ENCODE results near the gene CENPN.
A peak's percentile ranks its signal among the peaks of the same experiment; 100 is the strongest.

Gene CENPN

DNA sequence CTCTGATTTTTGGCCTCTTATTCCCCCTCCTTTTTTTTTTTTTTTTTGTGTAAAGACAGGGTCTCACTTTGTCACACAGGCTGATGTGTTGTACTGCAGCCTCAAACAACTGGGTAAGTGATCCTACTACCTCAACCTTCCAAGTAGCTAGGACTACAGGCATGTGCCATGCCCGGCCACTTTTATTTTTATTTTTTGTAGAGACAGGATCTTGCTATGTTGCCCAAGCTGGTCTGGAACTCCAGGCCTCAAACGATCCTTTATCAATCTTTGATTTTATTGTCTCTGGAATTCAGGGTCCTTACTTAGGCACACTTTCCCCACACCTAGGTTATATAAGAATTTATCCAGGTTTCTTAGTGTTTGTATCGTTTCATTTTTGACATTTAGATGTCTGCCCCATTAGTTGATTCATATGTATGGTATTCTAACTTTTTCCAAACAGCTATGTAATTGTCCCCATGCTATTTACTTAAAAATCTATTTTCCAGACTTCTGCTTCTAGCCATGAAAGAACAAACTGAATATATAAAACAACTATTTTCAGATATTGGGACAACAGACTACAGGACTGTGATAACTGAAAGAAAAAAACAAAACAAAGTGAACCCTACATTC lies 14.2 kb upstream of the CENPN start:
- no peak for DNase-seq

DNA sequence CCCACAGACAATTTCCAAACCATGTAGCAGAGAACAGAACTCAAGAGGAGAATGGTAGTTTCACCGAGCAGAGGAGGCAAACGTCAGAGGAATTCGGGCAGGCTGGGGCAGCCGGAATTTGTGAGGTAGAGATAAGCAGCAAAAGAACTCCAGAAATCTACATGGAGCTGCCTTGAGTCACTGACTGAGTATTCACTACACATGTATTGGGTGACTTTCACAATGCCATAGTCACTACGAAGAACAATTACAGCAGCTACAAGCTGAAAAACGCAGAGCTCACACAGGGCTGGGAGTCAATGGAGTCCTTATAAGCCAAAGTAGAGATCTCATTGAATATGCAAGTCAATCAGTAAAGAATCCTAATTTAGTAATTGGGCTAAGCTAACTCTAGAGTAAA lies 13.7 kb upstream of the CENPN start:
- peak; percentile 83 for DNase-seq

DNA sequence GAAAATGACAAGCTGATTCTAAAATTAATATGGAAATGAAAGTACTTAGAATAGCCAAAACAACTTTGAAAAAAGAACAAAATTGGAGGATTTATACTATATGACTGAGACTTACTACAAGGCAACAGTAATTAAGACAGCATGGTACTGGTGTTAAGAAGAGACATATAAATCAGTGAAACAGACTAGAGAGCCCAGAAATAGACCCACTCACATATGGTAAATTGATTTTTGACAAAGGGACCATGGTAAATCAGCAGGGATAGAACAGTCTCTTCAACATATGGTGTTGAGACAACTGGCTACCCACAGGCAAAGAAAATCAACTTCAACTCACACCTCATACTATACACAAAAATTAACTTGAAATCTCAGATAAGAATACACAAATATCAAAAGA lies 13.2 kb upstream of the CENPN start:
- DNase-seq: no peak

DNA sequence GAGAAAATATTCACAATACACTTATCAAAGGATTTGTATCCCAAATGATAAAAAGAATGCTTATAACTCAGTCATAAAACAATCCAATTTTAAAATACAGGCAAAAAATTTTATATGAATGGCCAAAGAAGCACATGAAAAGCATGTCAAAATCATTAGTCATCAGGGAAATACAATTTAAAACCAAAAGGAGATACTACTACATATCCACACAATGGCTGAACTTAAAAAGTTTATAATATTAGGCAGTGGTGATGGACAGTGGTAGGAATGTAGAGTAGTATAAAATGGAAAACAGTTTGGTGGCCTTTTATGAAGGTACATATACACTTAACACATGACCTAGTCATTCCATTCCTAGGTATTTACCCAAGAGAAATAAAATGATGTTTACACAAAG lies 12.6 kb upstream of the CENPN start:
- DNase-seq: no peak

DNA sequence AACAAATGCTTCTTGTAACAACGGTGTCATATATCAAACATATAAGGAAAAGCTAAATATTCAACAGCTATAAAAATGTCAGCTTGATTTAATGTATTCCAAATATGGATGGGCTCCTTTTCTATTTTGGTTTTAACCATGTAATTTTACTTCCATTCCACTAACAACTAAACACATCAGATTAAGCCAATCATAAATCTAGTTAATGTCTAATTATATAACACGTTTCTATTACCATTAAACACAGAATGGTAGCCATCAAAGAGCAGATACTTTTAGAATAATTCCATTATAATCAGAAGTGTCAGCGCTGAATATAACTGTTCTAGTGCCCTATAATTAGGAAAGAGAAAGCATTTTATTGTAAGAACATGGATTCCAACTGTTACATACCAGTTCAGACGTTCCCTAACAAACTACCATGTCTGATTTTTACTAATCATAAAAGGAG lies 10.3 kb upstream of the CENPN start:
- no peak for DNase-seq

DNA sequence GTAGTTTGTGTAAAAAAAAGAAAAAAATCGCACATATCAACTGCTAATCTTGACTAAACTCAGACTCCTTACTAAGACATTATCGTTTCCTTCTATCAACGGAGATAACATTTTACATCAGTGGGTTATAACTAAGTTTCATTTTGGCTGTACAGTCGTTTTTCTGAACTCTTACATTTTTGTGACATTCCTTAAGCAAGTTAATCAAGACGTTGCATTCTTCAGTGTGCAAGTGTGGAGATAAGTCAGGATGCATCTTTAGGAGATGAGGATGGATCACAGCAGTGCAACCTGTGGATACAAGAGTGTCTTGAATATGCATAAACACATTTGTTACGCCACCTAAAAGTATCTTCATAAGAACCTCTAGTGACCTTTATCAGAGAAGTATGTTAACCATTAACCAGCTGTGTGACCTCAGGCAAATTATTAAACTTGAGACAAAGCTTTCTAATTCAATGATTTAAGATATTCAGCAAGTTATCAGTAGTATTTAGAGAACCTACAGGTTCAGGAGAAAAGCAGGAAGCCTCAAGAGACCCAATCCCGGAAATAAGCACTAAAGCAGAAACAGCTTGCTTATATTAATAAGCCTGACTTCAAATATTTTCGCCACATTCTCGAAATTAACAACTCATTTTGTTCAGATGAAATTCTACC lies 9.7 kb upstream of the CENPN start:
- DNase-seq: peak; percentile 14

DNA sequence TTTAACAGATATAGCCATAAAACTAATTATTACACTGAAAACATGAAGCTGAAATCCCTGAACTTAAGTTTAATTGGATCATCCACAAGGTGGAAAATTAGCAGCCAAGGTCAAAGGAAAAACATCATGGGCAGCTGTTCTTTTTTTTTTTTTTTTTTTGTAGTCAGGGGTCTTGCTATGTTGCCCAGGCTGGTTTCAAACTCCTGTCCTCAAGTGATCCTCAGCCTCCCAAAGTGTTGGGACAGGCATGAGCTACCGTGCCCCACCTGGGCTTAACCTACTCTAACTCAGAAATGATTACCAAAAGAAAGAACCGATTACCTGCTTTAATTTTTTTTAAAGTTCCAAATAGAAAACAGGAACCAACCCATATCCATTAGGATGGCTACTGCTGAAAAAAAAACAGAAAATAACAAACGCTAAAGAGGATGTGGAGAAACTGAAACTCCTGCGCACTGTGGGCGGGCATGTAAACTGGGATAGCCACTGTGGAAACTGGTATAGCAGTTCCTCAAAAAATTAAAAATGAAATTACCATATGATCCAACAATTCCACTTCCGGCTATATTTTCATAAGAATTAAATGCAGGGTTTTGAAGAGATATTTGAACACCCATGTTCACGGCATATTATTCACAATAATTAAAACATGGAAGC lies 8.9 kb upstream of the CENPN start:
- no peak for DNase-seq

DNA sequence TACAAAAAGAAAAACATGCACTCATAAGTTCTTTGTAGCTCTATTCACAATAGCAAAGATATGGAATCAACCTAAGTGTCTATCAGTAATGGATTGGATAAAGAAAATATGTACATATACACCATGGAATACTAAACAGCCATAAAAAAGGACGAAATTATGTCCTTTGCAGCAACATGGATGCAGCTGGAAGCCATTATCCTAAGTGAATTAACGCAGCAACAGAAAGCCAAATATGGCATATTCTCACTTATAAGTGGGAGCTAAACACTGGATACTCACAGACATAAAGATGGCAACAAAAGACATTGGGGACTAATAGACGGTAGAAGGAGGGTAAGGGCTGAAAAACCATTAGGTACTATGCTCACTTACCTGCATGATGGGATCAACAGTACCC lies 6.1 kb upstream of the CENPN start:
- no peak for DNase-seq

DNA sequence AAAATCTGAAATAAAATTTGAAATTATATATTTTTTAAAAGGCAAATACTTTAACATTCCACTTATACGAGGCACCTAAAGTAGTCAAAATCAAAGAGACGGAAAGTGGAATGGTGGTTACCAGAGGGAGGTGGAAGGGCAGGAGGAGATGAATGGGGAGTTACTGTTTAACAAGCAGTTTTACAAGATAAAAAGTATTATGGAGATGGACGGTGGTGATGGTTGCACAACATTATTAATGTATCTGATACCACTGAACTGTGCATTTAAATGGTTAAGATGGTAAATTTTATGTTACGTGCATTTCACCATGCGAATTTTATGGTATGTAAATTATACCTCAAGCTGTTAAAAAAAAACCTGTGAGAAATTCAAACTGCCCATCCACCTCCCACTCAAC lies 5.7 kb upstream of the CENPN start:
- no peak for DNase-seq

DNA sequence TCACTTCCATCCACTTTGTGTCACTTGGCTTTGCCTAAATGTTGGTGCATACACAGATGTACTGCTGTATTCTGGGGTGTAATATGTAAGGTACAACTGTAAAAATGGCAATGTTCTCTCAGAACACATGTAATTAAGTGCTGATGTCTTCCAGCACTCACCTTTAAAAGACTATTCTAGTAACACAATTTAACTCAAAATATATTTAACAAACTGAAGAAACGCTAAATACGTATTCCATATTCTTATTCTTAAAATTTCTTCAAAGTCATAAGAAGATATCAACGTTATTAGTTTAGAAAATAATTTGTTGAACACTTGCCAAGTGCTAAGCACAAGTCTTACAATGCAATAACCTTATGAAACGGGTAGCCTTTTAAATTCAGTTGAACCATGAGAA lies 4.0 kb upstream of the CENPN start:
- no peak for DNase-seq

DNA sequence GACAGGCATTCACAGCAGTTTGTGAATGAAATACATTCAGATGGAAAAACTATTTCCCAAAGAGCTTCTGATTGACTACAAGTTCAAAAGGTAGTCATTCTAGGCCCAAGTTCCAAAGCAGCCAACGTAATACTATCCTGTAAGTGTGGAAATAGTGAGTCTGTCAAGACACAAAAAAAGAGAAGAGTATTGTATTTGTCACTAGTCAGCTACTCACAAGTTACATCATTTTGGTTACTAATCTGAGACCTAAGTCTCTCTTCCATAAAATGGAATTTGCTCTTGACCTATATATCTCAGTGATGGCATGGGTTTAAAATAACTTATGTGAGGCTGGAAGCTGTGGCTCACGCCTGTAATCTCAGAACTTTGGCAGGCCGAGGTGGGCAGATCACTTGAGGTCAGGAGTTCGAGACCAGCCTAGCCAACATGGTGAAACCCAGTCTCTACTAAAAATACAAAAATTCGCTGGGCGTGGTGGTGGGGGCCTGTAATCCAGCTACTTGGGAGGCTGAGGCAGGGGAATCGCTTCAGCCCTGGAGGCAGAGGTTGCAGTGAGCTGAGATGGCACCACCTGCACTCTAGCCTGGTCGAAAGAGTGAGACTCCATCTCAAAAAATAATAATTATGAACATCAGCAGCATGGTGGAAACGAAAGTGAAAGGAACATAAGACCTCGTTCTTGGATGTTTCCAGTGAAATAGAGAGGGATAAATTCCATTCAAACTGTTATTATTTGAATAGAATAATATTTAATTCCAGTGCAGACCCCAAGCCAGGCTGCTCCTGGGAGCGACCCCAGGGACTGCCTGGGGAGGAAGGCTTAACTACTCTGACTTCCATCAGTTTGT lies 3.2 kb upstream of the CENPN start:
- DNase-seq: peak; percentile 66

DNA sequence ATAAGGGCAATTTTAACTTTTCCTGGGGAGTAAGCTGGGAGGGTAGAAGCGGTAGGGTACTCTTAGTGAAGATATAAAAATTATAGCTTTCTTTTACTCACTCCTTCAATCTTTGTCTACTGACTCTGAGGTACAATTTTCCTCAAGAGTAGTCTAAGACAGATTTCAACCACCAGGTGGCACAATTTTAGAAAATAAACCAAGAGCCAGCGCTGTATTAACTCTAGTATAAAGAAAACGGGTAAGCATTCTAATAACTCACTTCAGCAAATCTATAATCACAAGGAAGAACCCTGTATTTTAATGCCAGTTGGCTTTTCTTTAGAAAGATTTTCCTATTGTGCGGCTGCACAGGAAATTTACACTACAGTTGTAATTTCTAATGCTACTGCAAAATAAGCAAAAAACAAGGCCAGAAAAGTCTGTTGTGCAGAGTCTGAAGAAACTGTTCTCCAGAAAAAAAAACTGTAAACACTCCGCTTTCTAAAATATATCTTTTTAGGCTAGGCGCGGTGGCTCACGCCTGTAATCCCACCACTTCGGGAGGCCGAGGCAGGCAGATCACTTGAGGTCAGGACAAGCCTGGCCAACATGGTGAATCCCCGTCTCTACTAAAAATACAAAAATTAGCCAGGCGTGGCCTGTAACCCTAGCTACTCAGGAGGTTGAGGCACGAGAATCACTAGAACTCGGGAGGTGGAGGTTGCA lies 2.2 kb upstream of the CENPN start:
- DNase-seq: peak; percentile 91

DNA sequence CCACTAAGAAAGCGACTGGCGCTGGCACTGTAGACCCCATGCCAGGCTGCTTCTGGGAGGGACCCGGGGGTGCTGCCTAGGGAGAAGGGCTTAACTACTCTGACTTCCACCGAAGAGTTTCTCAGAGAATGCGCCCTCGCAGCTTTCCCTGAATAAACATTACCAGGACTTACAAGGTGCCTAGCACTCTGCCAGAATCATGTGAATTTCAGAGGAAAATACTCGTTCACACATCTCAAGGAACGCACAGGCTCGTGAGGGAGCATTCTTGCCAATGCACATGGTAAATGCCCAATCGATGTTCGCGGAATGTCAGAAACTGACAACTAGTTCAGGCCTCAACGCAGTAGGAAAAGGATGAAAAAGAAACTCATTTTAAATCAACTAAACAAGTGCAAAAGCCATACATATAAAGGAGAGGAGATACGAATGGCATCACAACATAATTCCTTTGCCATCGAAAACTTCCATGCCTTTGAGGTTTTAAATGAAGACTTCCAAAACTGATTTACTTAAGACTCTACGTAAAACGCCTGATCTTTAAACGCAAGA lies 1.3 kb upstream of the CENPN start:
- DNase-seq: peak; percentile 67

DNA sequence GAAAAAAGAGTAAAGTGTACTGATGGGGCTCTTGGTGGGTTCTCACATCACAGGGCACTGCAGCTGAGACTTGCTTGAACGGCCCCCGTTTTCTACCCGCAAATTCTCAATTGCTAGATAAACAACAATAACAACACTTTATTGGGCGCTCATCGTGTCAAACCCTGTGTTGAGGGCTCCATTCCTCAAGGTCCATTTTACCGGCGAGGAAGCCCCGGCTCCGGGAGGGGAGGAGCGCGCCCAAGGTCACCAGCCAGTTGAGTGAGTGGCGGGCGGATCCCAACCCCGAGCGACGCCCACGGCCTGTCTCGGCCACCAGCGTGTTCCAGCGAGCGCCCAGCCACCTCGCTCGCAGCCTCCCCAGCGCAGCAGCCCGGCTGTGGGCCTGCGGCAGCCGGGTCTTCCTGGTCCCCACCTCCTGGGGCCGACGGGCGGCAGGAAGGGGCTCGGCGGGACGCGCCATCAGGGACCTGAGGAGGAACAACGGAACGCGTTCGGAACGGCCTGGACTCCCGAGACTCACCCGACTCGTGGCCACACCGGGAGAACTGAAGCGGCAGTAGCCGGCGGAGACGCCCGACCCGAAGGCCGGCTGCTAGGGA lies 702 bp upstream of the CENPN start:
- DNase-seq: peak; percentile 77

DNA sequence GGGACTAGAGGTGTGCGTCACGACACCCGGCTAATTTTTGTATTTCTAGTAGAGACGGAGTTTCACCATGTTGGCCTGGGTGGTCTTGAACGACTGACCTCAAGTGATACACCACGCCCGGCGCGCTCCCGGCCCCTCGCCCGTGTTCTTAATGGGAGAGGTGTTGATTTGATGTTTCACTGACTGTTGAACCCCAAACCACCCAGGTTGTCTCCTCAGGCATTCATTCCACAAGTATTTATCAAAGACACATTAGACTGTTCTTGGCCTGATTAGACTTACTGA lies 1.4 kb downstream of the CENPN start:
- DNase-seq: no peak

DNA sequence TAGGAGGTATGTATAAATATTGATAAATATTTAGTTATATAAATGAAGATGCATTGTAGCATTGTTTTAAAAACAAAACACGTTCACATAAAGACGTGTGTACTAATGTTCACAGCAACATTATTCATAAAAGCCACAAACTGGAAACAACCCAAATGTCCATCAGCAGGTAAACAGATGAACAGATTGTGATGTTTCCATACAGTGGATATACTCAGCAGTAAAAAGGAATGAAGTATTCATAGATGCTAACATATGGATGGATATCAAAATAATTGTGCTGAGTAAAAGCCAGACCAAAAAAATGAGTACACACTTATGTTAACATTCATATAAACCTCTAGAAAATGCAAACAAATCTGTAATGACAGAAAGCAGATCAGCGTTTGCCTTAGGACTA lies 6.0 kb downstream of the CENPN start:
- DNase-seq: no peak

DNA sequence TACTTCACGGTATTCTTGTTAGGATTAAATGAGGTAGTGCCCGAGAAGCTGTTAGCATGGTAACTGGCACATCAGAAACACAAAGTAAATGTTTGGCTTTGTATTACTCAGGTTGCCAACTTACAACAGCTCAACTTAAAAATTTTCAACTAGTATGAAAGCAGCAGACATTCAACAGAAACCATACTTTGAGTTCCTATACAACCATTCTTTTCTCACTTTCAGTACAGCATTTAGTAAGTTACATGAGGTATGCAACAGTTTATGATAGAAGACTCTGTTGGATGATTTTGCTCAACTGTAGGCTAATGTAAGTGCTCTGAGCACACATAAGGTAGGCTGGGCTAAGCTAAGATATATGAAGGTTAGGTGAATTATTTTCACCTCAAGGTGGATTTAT lies 7.7 kb downstream of the CENPN start:
- DNase-seq: no peak

DNA sequence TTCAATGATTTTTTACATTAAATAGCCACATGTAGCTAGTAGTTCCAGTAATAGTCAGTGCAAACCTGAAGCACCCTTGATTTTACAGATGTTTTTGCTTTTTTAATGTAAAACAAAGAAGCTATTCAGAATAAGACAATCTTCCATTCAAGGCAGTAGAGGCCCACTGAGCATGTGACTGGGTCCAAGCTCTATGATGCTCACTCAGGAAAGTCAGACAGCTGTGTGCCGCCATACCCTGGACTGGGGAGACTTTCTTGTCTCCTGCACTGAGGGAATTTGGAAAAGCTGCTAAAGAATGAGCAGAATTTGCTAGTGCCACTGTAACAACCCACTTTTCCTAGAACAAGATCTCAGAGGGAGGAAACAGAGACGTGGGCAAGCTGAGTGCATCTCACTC lies 11.5 kb downstream of the CENPN start:
- DNase-seq: no peak

DNA sequence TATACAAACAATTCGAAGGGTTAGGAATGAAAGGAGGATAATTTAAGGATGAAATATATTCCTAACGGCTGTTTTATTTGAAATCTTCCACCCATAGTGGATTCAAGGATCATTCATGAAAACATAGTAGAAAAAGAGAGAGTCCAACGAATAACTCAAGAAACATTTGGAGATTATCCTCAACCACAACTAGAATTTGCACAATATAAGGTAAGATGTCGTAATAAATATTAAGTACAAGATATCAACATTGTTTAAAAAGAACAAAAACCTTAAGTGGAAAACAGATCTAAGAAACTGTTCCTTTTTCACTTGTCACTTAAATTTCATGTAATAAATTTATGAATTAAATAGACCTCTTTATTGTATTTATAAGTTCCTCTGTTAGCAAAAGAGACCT lies 19.4 kb downstream of the CENPN start:
- no peak for DNase-seq

DNA sequence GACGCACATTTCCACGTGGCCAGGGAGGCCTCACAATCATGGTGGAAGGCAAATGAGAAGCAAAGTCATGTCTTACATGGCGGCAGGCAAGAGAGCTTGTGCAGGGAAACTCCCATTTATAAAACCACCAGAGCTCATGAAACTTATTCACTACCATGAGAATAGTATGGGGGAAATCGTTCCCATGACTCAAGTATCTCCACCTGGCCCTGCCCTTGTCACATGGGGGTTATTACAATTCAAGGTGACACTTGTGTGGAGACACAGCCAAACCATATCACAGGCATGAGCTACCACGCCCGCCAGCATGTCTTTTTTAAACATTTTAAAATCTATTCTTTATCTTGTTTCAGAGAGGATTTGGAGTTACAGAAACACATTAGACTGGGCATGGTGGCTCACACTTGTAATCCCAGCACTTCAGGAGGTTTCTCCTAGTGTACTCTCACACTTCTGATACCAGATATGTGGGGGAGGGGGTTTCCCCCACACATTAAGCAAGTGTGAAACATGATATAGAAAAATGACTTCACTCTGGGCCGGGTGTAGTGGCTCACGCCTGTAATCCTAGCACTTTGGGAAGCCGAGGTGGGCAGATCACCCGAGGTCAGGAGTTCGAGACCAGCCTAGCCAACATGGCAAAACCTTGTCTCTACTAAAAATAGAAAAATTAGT lies 23.1 kb downstream of the CENPN start:
- no peak for DNase-seq

DNA sequence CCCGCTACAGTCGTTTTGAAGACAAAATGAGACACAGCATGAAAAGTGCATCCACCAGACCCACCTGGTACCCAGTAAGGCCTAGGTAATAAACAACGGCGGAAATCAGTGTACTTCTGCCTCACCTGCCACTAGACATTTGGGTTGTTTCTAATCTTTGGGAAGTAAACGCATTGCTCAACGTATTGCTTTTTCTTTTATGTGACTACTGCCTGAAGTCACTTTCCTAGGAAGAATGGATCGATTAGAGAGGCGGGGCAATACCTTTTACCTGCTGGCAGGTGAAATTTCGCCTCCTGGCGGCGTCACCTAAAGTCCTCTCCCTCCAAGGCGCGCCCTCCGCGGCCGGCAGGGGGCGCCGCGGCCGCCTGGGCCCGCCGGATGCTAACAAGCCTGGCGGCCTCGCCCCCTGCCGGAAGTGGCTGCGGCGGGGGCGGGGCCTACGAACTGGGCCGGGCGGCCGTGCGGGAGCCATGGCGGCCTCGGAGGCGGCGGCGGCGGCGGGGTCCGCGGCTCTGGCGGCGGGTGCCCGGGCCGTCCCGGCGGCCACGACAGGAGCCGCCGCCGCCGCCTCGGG lies 28.5 kb downstream of the CENPN start, which contains the start of gene ATMIN:
Gene ATMIN (plus strand): TSS at position 445 of the 577 bp plus-strand sequence. CDS start 29 bp downstream, at position 474.
- peak; percentile 94 for DNase-seq

All from OCI-M1 (cell line).